Right lobe of liver (tissue), 4 donors: ENCODE data around the gene NSDHL.

Experiments
- CTCF ChIP-seq, 4 donors: fragments of 200-600 bp in 3 of 4; fragments of 450-650 bp in 1 of 4; IDR thresholded peaks; one replicate each; pipeline versions ENCODE4 v1.5.1 to v1.8.0; 2016 to 2022; ENCODE audit warnings: antibody characterized with exemption in 4 of 4, mild to moderate bottlenecking in 2 of 4
- POLR2A ChIP-seq: fragments of 450-650 bp; IDR thresholded peaks from one replicate; pipeline ENCODE4 v1.6.1; 2017; ENCODE audit warnings: antibody characterized with exemption, mild to moderate bottlenecking
- donor health status: DM: no; HTN: no; CAD: no.
- donor health status: DM: no; HTN: no; CAD: no.
- donor health status: DM: no; HTN: yes; CAD: no.

DNA sequence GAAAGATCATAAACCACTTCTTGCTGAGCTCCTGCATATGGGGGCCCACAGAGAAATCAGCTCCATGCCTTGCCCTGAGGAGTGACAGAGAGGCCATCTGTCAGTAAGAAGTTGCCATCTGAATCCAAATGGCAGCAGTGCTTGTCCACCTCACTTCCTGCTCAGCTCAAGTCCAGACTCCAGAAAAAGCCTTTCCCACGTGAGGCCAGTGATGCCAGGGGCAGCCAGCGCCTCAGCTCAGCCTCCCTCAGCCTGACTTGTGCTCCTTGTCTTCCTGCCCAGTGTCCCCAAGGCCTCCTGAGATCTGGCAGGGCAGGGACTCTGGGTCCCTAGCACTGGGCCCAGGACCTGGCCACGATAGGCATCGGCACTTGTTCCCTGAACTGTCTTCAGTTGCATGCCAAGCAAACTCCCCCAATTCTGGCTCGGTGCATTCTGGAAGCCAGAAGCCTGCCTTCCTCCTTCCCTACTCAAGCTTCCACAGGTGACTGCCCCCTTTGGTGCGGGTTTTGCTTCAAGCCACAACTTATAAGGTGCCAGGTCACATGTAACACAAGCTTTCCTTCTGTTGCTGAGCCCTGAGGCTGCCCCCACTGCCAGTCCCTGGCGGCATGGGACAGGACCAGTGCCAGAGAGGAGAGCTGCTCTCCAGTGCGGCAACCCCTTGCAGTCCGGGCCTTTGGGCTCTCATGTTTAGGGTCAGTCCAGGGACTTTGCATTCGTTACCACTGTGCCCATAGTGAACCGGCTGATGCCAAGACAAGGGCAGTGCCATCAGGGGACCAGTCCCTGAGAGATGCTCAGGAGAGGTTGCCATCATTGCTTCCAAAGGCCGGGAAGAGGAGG lies 69.2 kb downstream of the NSDHL start:
- TF ChIP-seq CTCF (IDR thresholded peaks at IDR 0.05), result no peak
- no peak for TF ChIP-seq POLR2A
